OCI-LY3 (cell line): ENCODE data around the gene HGF.

Source experiments
- EZH2phosphoT487 ChIP-seq: fragments of 200-600 bp; shearing (Covaris generic); IDR thresholded peaks from 2 replicates; pipeline ENCODE4 v1.6.1; 2018; ENCODE audit warnings: antibody characterized with exemption, mixed run types, low read depth
- TF ChIP-seq, protein P1 (sequence below): fragments of 200-600, 300-600 bp; sonication (generic); IDR thresholded peaks from 2 replicates; pipeline ENCODE4 v1.5.1; 2014; ENCODE audit warnings: antibody characterized with exemption, low read length, low read depth

DNA sequence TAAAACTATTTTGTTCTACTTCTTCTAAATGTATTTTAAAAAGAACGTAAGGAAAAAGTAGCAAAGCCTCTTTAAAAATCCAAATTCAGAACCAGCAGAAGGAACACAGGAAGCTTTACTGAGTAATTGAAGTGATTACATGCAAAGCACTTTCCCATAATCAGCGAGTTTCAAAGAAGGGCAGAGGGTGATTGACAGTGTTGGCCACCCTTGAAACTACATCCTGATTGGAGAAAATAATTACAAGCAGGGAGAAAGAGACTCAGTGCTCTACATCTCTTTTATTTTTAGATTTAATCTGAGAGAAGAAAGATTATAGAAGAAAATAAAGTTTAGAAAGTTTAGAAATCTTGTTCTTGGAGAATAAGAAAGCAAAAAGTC lies 20.3 kb upstream of the HGF start:
- TF ChIP-seq, protein P1, sequence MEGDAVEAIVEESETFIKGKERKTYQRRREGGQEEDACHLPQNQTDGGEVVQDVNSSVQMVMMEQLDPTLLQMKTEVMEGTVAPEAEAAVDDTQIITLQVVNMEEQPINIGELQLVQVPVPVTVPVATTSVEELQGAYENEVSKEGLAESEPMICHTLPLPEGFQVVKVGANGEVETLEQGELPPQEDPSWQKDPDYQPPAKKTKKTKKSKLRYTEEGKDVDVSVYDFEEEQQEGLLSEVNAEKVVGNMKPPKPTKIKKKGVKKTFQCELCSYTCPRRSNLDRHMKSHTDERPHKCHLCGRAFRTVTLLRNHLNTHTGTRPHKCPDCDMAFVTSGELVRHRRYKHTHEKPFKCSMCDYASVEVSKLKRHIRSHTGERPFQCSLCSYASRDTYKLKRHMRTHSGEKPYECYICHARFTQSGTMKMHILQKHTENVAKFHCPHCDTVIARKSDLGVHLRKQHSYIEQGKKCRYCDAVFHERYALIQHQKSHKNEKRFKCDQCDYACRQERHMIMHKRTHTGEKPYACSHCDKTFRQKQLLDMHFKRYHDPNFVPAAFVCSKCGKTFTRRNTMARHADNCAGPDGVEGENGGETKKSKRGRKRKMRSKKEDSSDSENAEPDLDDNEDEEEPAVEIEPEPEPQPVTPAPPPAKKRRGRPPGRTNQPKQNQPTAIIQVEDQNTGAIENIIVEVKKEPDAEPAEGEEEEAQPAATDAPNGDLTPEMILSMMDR = no peak
- no peak for TF ChIP-seq EZH2phosphoT487
